GM18517 (cell line): ENCODE data around the gene VWA1.
A peak's percentile ranks its signal among the peaks of the same experiment; 100 is the strongest.
"Not testable (repeated sequence)": the region's sequence is repeated elsewhere in the genome, so short reads cannot be mapped to it uniquely, and the experiment has no call there.

Source experiments
- ATAC-seq: cut with Tn5 transposase; IDR thresholded peaks from one replicate; pipeline ENCODE4 v1.9.1; 2021; ENCODE audit warnings: mild to moderate bottlenecking, moderate library complexity; ENCODE audit not compliant: unreplicated experiment

Gene VWA1

GRCh38 chr1:1455366-1455884, 19.9 kb downstream of the VWA1 start:
- no peak for ATAC-seq

- not testable (repeated sequence) for ATAC-seq
These were observed 20.4 kb downstream of the VWA1 start for GRCh38 chr1:1455934-1456333.

- ATAC-seq = not testable (repeated sequence)
These were observed 21.3 kb downstream of the VWA1 start for GRCh38 chr1:1456683-1457255.

GRCh38 chr1:1459156-1459555, 23.7 kb downstream of the VWA1 start:
- not testable (repeated sequence) for ATAC-seq

- not testable (repeated sequence) for ATAC-seq
These were observed 24.2 kb downstream of the VWA1 start for GRCh38 chr1:1459711-1460110.

- no peak for ATAC-seq
These were observed 25.1 kb downstream of the VWA1 start for GRCh38 chr1:1460540-1461130.

- no peak for ATAC-seq
These were observed 26.3 kb downstream of the VWA1 start for GRCh38 chr1:1461721-1462317.

GRCh38 chr1:1462318-1462966, 27.0 kb downstream of the VWA1 start:
- ATAC-seq = no peak

GRCh38 chr1:1463312-1463711, 27.8 kb downstream of the VWA1 start:
- ATAC-seq = no peak

GRCh38 chr1:1468196-1468985, 32.9 kb downstream of the VWA1 start:
- ATAC-seq = not testable (repeated sequence)

GRCh38 chr1:1470626-1471388, 35.3 kb downstream of the VWA1 start:
- ATAC-seq = no peak

- peak; percentile 82 for ATAC-seq
These were observed 36.0 kb downstream of the VWA1 start, which contains the start of gene ATAD3B for GRCh38 chr1:1471389-1472052. Gene ATAD3B (plus strand): TSS chr1:1471765. CDS start chr1:1471885, 120 bp downstream.

GRCh38 chr1:1472053-1472876, 36.8 kb downstream of the VWA1 start:
- ATAC-seq = peak; percentile 25

- ATAC-seq = not testable (repeated sequence)
These were observed 40.5 kb downstream of the VWA1 start for GRCh38 chr1:1476011-1476410.

- ATAC-seq = no peak
These were observed 41.7 kb downstream of the VWA1 start for GRCh38 chr1:1477206-1477605.

GRCh38 chr1:1479547-1480487, 44.3 kb downstream of the VWA1 start:
- no peak for ATAC-seq

- not testable (repeated sequence) for ATAC-seq
These were observed 45.0 kb downstream of the VWA1 start for GRCh38 chr1:1480488-1480867.

- ATAC-seq = not testable (repeated sequence)
These were observed 46.3 kb downstream of the VWA1 start for GRCh38 chr1:1481811-1482210.
